Ovary (tissue), 9 donors: Measurements from ENCODE around the gene PKMYT1. TPM values are rescaled to one million over a fixed set of nuclear protein-coding genes. Genes with fewer than 3 reads are reported as not detected.
A peak's percentile ranks its signal among the peaks of the same experiment; 100 is the strongest.

ENCODE experiments used
- DNase-seq, 5 donors: peaks; one replicate each; pipeline ENCODE4 v3.0.0-alpha.2; 2019 to 2020
- H3K27ac ChIP-seq, 2 donors: fragments of 200-600 bp; one replicate each; pipeline versions ENCODE4 v1.5.1 to v1.8.0; 2019 to 2022
- H3K27me3 ChIP-seq: fragments of 200-600 bp; one replicate; pipeline ENCODE4 v1.8.0; 2022
- H3K36me3 ChIP-seq: fragments of 200-600 bp; sonication (generic); one replicate; pipeline ENCODE4 v1.5.1; 2019
- H3K4me1 ChIP-seq: one replicate; pipeline ENCODE4 v1.8.1; 2013; ENCODE audit warnings: mild to moderate bottlenecking, moderate library complexity; ENCODE audit not compliant: insufficient read depth
- H3K4me3 ChIP-seq: fragments of 200-600 bp; sonication (generic); one replicate; pipeline ENCODE4 v1.5.1; 2017
- H3K9me3 ChIP-seq, 2 donors: fragments of 200-600 bp in 1 of 2; sonication (generic) in 1 of 2; one replicate each; pipeline versions ENCODE4 v1.5.1 to v1.8.1; 2013 to 2019; ENCODE audit warnings: mild to moderate bottlenecking in 1 of 2, moderate library complexity in 1 of 2
- EP300 ChIP-seq: sonication (generic); formaldehyde crosslinking; IDR thresholded peaks from one replicate; pipeline ENCODE4 v1.6.1; 2017; ENCODE audit warnings: antibody characterized with exemption
- POLR2A ChIP-seq: fragments of 450-650 bp; IDR thresholded peaks from one replicate; pipeline ENCODE4 v1.6.1; 2017; ENCODE audit warnings: antibody characterized with exemption, mild to moderate bottlenecking, moderate library complexity
- WGBS, 3 donors: extraction: QIAGEN DNeasy Blood & Tissue Kit in 1 of 3; methylation state at CpG; one replicate each; pipeline versions ENCODE4 v1.1.5 to v1.1.7; 2013 to 2017; 5-methylcytosine and 5-hydroxymethylcytosine counted together
- intact Hi-C, 4 donors: fragments of 100-400 bp; cut with DNase I; formaldehyde crosslinking; loops; one replicate each; pipeline versions ENCODE4 v1.11.0 to v1.15.1; 2022 to 2023
- polyA plus RNA-seq, 2 donors: library from polyadenylated mRNA; stranded (reverse); fragments of 200-250 nt in 1 of 2; fragments of 350-450 nt in 1 of 2; fragmentation: Illumina TruSeq in 1 of 2; extraction: RNeasy Lipid Tissue Mini Kit (QIAGEN cat#74804) in 1 of 2; gene quantifications; one replicate each; pipeline ENCODE4 v1.2.3, GENCODE V29; 2013 to 2014
- total RNA-seq, 7 donors: library from RNA; depleted of rRNA in 2 of 7; stranded (reverse); fragments of >200 nt in 2 of 7; fragmentation: NEBNext Ultra II Directional in 3 of 7; extraction: Animal tissue kit (Norgen Biotek cat#: 25700) in 3 of 7; gene quantifications; one replicate each; pipeline versions ENCODE4 v1.1.0 to v1.2.4, GENCODE V29; 2016 to 2023
- TF ChIP-seq, protein P1 (sequence below), 3 donors: fragments of 450-650 bp in 2 of 3; fragments of 200-600 bp in 1 of 3; IDR thresholded peaks; one replicate each; pipeline versions ENCODE4 v1.5.1 to v1.8.0; 2016 to 2022; ENCODE audit warnings: antibody characterized with exemption in 3 of 3, mild to moderate bottlenecking in 1 of 3
- donor health status: DM: no; HTN: no; CAD: no; lungs with moderate emphysema.
- donor health status: DM: no; HTN: no; CAD: no.
- donor health status: Bipolar disorder and iron deficiency.
- donor health status: DM: yes; HTN: yes; CAD: no.
- donor health status: DM: no; HTN: no; CAD: no.
- donor health status: DM: yes; HTN: yes; CAD: no.

Gene PKMYT1
- total and polyA plus RNA-seq, 9 donors, result 0.23 to 2.6 (median 0.86) TPM; not detected in 3

DNA sequence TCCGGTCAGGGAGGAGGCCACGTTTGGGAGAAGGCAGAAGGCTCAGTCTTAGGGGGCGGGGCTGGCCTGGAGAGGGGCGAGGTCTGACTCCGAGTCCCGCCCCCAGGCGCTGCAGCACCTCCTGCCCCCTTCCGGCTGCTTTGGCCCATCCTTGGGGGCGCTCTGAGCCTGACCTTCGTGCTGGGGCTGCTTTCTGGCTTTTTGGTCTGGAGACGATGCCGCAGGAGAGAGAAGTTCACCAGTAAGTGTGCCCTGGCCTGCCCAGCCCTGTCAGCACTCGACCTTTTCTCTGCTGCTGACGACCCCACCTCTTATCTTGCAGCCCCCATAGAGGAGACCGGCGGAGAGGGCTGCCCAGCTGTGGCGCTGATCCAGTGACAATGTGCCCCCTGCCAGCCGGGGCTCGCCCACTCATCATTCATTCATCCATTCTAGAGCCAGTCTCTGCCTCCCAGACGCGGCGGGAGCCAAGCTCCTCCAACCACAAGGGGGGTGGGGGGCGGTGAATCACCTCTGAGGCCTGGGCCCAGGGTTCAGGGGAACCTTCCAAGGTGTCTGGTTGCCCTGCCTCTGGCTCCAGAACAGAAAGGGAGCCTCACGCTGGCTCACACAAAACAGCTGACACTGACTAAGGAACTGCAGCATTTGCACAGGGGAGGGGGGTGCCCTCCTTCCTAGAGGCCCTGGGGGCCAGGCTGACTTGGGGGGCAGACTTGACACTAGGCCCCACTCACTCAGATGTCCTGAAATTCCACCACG, 41.4 kb upstream of the PKMYT1 start:
- H3K27ac ChIP-seq, result peak overlapping the region; percentile 91 to 92
- peaks cover 21% of the 10 kb centered on the region for H3K4me1 ChIP-seq
- no peaks in the 10 kb centered on the region for H3K36me3 ChIP-seq
- H3K27me3 ChIP-seq, result no peaks in the 10 kb centered on the region
- TF ChIP-seq POLR2A (no peak), EP300 (no peak)
- TF ChIP-seq, protein P1, sequence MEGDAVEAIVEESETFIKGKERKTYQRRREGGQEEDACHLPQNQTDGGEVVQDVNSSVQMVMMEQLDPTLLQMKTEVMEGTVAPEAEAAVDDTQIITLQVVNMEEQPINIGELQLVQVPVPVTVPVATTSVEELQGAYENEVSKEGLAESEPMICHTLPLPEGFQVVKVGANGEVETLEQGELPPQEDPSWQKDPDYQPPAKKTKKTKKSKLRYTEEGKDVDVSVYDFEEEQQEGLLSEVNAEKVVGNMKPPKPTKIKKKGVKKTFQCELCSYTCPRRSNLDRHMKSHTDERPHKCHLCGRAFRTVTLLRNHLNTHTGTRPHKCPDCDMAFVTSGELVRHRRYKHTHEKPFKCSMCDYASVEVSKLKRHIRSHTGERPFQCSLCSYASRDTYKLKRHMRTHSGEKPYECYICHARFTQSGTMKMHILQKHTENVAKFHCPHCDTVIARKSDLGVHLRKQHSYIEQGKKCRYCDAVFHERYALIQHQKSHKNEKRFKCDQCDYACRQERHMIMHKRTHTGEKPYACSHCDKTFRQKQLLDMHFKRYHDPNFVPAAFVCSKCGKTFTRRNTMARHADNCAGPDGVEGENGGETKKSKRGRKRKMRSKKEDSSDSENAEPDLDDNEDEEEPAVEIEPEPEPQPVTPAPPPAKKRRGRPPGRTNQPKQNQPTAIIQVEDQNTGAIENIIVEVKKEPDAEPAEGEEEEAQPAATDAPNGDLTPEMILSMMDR (IDR thresholded peaks at IDR 0.05), result no peak
- intact Hi-C loops, result loop anchor here in 1 of 4 donors (10.0 kb wide), 1 partner anchor 263 kb away; the partner anchor contains the start of gene ZNF263
- H3K9me3 ChIP-seq, result no peaks in the 10 kb centered on the region
- 3 to 4% (median 4%) methylated on average over 24 to 25 of the region's 25 CpGs for WGBS, 3 donors
- H3K4me3 ChIP-seq, result peak overlapping the region; percentile 60
- peak; percentile 70 to 85 (median 77) for DNase-seq

DNA sequence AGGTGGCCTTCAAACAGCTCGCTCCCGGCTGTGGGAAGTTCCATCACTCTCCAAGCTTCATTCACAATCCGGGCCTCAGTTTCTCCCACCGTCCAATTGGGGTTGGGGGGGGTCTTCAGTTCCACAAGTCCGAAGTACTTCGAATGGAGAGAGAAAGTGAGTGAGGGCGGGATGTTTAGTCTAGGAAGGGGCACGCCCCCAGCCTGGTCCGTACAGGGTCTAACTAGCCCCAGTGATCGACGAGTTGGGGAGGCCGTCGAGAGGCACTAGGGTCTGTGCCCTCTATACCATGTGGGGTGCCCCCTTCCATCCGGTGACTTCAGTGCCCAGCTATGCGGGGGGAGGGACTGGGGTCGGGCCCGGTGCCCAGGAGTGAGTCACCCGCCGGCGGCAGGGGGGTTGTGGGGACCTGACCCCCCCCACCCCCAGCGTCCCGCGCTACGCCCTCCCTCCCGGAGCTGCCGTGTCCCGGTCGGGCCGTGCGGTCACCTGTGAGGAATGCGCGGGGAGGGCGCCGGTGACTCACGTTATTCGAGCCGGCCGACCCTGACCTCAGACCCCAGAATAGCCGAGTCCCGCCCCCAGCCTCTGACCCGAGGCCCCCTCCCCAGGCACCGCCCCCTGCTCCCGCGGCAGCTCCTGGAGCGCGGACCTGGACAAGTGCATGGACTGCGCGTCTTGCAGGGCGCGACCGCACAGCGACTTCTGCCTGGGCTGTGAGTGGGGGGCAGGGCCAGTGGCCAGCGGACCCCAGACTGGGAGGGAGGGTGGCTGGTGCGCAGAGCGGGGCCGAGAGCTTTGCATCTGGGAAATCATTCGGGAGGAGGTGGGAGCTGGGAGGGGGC, 40.6 kb upstream of the PKMYT1 start:
- Histone ChIP-seq H3K4me1 (peaks cover 21% of the 10 kb centered on the region), H3K4me3 (peak overlapping the region; percentile 60), H3K9me3 (no peaks in the 10 kb centered on the region), H3K27ac (peak overlapping the region; percentile 91 to 92), H3K36me3 (no peaks in the 10 kb centered on the region), H3K27me3 (no peaks in the 10 kb centered on the region)
- TF ChIP-seq, protein P1 (IDR thresholded peaks at IDR 0.05), result no peak
- TF ChIP-seq POLR2A (no peak), EP300 (peak; percentile 62)
- WGBS, 3 donors, result 0 to 1% (median 0%) methylated on average over 54 to 57 of the region's 57 CpGs
- peak; percentile 81 to 90 (median 86) for DNase-seq
- intact Hi-C loops, result loop anchor here in 1 of 4 donors (10.0 kb wide), 1 partner anchor 264 kb away; the partner anchor contains the start of gene ZNF263

DNA sequence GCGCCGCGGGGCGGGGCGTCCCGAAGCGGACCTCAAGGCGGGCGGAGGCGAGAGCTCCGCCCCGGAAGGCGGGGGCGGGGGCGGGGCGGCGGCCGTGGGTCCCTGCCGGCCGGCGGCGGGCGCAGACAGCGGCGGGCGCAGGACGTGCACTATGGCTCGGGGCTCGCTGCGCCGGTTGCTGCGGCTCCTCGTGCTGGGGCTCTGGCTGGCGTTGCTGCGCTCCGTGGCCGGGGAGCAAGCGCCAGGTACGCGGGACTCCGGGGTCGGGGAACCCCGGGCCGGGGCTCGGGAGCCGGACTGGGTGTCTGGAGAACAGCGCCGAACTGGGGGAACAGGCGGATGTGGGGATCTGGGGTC, 40.0 kb upstream of the PKMYT1 start, which contains the start of gene TNFRSF12A:
TNFRSF12A (plus strand) TSS at position 122 of the 357 bp plus-strand sequence; CDS start at position 152, 30 bp downstream.
- Histone ChIP-seq H3K9me3 (no peaks in the 10 kb centered on the region), H3K4me3 (peak within 1 kb of the TSS; percentile 60), H3K27me3 (no peaks in the 10 kb centered on the region), H3K36me3 (no peaks in the 10 kb centered on the region), H3K27ac (peak within 1 kb of the TSS; percentile 91 to 92), H3K4me1 (peaks cover 21% of the 10 kb centered on the region)
- intact Hi-C loops, result loop anchor here in 1 of 4 donors (10.0 kb wide), 1 partner anchor 265 kb away; the partner anchor contains the start of gene ZNF263
- DNase-seq, result peak; percentile 64 to 83 (median 76)
- WGBS, 3 donors, result 0 to 1% (median 0%) methylated on average over 11 to 49 of the region's 49 CpGs
- TF ChIP-seq POLR2A (peak; percentile 81), EP300 (no peak)
- TF ChIP-seq, protein P1 (IDR thresholded peaks at IDR 0.05), result peak in 2 of 3 donors; percentile 14 to 31

DNA sequence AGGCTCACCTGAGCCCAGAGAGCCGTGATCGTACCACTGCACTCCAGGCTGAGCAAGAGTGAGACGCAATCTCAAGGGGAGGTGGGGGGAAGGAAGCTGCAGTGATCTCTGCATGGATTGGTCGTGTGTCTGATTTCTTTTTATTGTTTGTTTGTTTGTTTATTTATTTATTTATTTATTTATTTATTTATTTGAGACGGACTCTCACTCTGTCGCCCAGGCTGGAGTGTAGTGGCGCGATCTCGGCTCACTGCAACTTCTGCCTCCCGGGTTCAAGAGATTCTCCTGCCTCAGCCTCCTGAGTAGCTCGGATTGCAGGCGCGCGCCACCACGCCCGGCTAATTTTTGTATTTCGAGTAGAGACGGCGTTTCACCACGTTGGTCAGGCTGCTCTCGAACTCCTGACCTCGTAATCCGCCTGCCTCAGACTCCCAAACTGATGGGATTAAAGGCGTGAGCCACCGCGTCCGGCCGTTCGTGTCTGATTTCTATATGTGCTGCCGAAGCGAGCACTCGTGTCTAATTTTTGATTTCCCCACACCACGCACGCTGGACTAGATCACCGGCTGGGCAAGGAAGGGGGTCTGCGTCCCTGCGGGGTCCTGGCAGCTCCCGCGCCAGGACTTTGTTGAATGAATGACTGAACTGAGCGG, 39.5 kb upstream of the PKMYT1 start:
- no peaks in the 10 kb centered on the region for H3K9me3 ChIP-seq
- peaks cover 21% of the 10 kb centered on the region for H3K4me1 ChIP-seq
- no peak for DNase-seq
- TF ChIP-seq EP300 (no peak), POLR2A (no peak)
- TF ChIP-seq, protein P1 (IDR thresholded peaks at IDR 0.05), result no peak
- intact Hi-C loops, result loop anchor here in 1 of 4 donors (10.0 kb wide), 1 partner anchor 265 kb away; the partner anchor contains the start of gene ZNF263
- H3K36me3 ChIP-seq, result no peaks in the 10 kb centered on the region
- H3K27ac ChIP-seq, result no peak overlapping the region
- 25 to 38% (median 32%) methylated on average over 36 to 40 of the region's 40 CpGs for WGBS, 3 donors
- no peaks in the 10 kb centered on the region for H3K27me3 ChIP-seq
- peak overlapping the region; percentile 60 for H3K4me3 ChIP-seq
